Endothelial cell of umbilical vein (primary cell): ENCODE results near the gene ARHGEF6. TPM values are rescaled to one million over a fixed set of nuclear protein-coding genes. Genes with fewer than 3 reads are reported as not detected.

ENCODE experiments used
- BruUV-seq: library from RNA; stranded (reverse); fragments of 400-500 nt; replicated peaks from 2 replicates; lab custom pipeline; 2021; lab: Mats Ljungman, UMichigan
- CTCF ChIA-PET: fragments of 300-600, 350-600 bp; sonication (Branson Sonifier 250); formaldehyde crosslinking; loops from one replicate; lab custom pipeline; 2021; ENCODE audit warnings: antibody characterized with exemption, inconsistent platforms; lab: Charles Lee
- POLR2A ChIA-PET: fragments of 300-600, 350-600 bp; sonication (Branson Sonifier 250); formaldehyde crosslinking; loops from one replicate; lab custom pipeline; 2021; ENCODE audit warnings: antibody characterized with exemption, inconsistent platforms; lab: Charles Lee
- DNase-seq: peaks from one replicate; pipeline ENCODE4 v3.0.0-alpha.2; 2011; ENCODE audit warnings: low read depth, low spot score
- FAIRE-seq: peaks from 2 replicates; lab custom pipeline; 2011; peaks lifted over from hg19 to GRCh38; lab: Jason Lieb, UNC
- H2AFZ ChIP-seq: 2 replicates; pipeline ENCODE4 v1.6.0; 2012; ENCODE audit warnings: low read depth, low read length, control low read depth, inconsistent platforms
- H3K27ac ChIP-seq: 2 replicates; pipeline ENCODE4 v1.5.1; 2011; ENCODE audit warnings: low read depth, mild to moderate bottlenecking, control low read depth, low read length, moderate library complexity; ENCODE audit not compliant: insufficient read depth
- H3K27me3 ChIP-seq, 2 experiments: 2 replicates each; pipeline versions ENCODE4 v1.6.0 to v1.6.1; 2011; ENCODE audit warnings: low read length in 2 of 2, mixed read lengths in 1 of 2; ENCODE audit not compliant: control insufficient read depth in 2 of 2, insufficient read depth in 2 of 2
- H3K36me3 ChIP-seq, 2 experiments: 2 replicates in 1 of 2; 3 replicates in 1 of 2; pipeline ENCODE4 v1.5.1; 2011; ENCODE audit warnings: low read length in 2 of 2, mild to moderate bottlenecking in 1 of 2, moderate library complexity in 1 of 2; ENCODE audit not compliant: control insufficient read depth in 2 of 2, insufficient read depth in 2 of 2; ENCODE audit errors: extremely low read depth in 1 of 2
- H3K4me1 ChIP-seq: 3 replicates; pipeline ENCODE4 v1.5.1; 2011; ENCODE audit warnings: mild to moderate bottlenecking, low read length; ENCODE audit not compliant: control insufficient read depth, insufficient read depth; ENCODE audit errors: extremely low read depth
- H3K4me2 ChIP-seq: 2 replicates; pipeline ENCODE4 v1.6.1; 2011; ENCODE audit warnings: low read length, control low read depth, mixed read lengths; ENCODE audit not compliant: insufficient read depth
- H3K4me3 ChIP-seq, 3 experiments: fragments of 200-600 bp in 1 of 3; sonication (generic), shearing (Covaris generic) in 1 of 3; replicated peaks in 1 of 3; 2 replicates each; pipeline ENCODE4 v1.5.1; 2011 to 2016; ENCODE audit warnings: control low read depth in 3 of 3, low read length in 3 of 3, mild to moderate bottlenecking in 2 of 3, inconsistent platforms in 1 of 3, low read depth in 1 of 3, moderate library complexity in 1 of 3; ENCODE audit not compliant: insufficient read depth in 1 of 3
- H3K79me2 ChIP-seq: 2 replicates; pipeline ENCODE4 v1.6.0; 2012; ENCODE audit warnings: low read length, inconsistent platforms; ENCODE audit not compliant: control insufficient read depth, insufficient read depth
- H3K9ac ChIP-seq: replicated peaks from 2 replicates; pipeline ENCODE3; 2011; ENCODE audit warnings: low read length, control low read depth; ENCODE audit not compliant: insufficient read depth; ENCODE audit errors: extremely low read depth
- H3K9me1 ChIP-seq: replicated peaks from 3 replicates; pipeline ENCODE4 v1.6.0; 2011; ENCODE audit warnings: mild to moderate bottlenecking, low read length; ENCODE audit not compliant: control insufficient read depth, insufficient read depth; ENCODE audit errors: extremely low read depth
- H3K9me3 ChIP-seq: replicated peaks from 2 replicates; pipeline ENCODE4 v1.5.1; 2012; ENCODE audit warnings: low read length, inconsistent platforms; ENCODE audit not compliant: control insufficient read depth, insufficient read depth
- H4K20me1 ChIP-seq: replicated peaks from 2 replicates; pipeline ENCODE3; 2011; ENCODE audit warnings: mild to moderate bottlenecking, low read length; ENCODE audit not compliant: control insufficient read depth, insufficient read depth; ENCODE audit errors: extremely low read depth
- FOS ChIP-seq: IDR thresholded peaks from 2 replicates; pipeline ENCODE4 v1.6.1; 2011; ENCODE audit warnings: mild to moderate bottlenecking, low read length, moderate library complexity, borderline replicate concordance; ENCODE audit not compliant: insufficient read depth
- GATA2 ChIP-seq: IDR thresholded peaks from 2 replicates; pipeline ENCODE4 v1.7.0; 2011; ENCODE audit warnings: low read depth, mild to moderate bottlenecking, moderate library complexity, mixed read lengths, low read length; ENCODE audit not compliant: insufficient read length, insufficient read depth
- MYC ChIP-seq: IDR thresholded peaks from one replicate; pipeline ENCODE4 v1.6.1; 2011; ENCODE audit warnings: mild to moderate bottlenecking, low read depth, low read length
- POLR2A ChIP-seq: IDR thresholded peaks from 2 replicates; pipeline ENCODE4 v1.6.1; 2012; ENCODE audit warnings: low read depth, mild to moderate bottlenecking, control low read depth, low read length
- POLR2AphosphoS5 ChIP-seq: IDR thresholded peaks from 2 replicates; pipeline ENCODE4 v1.6.1; 2012; ENCODE audit warnings: low read depth, mild to moderate bottlenecking, control low read depth, low read length, moderate library complexity; ENCODE audit not compliant: insufficient read depth
- dilution Hi-C: fragments of 300-500 bp; cut with MboI; formaldehyde crosslinking; loops from one replicate; pipeline ENCODE4 v1.15.0; 2019; ENCODE audit warnings: low sequenced_read_pairs; ENCODE audit not compliant: extremely low pct_ligation_motif_present
- intact Hi-C: fragments of 100-400 bp; cut with micrococcal nuclease; formaldehyde crosslinking; loops from one replicate; pipeline ENCODE4 v1.10.0; 2022
- polyA plus RNA-seq, 4 experiments: library from polyadenylated mRNA; depleted of rRNA in 3 of 4; stranded (reverse) in 3 of 4; unstranded in 1 of 4; fragments of >200 nt; gene quantifications; 2 replicates each; pipeline versions ENCODE4 v1.2.1 to v1.2.3, GENCODE V29; 2011 to 2012; ENCODE audit warnings: missing spikeins in 1 of 4
- total RNA-seq: library from RNA; stranded (reverse); gene quantifications from 2 replicates; pipeline ENCODE4 v1.2.3, GENCODE V29; 2021
- TF ChIP-seq, protein P1 (sequence below), 2 donors: IDR thresholded peaks; 1 replicate in 1 of 2; 2 replicates in 1 of 2; pipeline ENCODE4 v1.5.1; 2011; ENCODE audit warnings: low read length in 2 of 2, mild to moderate bottlenecking in 2 of 2, moderate library complexity in 2 of 2, control low read depth in 1 of 2, inconsistent platforms in 1 of 2, low read depth in 1 of 2; ENCODE audit not compliant: insufficient read depth in 1 of 2; ENCODE audit errors: extremely low read depth in 1 of 2
- TF ChIP-seq, protein P2 (sequence below): IDR thresholded peaks from 2 replicates; pipeline ENCODE4 v1.6.1; 2011; ENCODE audit not compliant: insufficient read depth, insufficient read length

Gene ARHGEF6
- total and polyA plus RNA-seq, 2 donors (not counting 3 experiments of a cell fraction or from before 2014, with no cell fraction given): 4.9 to 6.4 TPM

DNA sequence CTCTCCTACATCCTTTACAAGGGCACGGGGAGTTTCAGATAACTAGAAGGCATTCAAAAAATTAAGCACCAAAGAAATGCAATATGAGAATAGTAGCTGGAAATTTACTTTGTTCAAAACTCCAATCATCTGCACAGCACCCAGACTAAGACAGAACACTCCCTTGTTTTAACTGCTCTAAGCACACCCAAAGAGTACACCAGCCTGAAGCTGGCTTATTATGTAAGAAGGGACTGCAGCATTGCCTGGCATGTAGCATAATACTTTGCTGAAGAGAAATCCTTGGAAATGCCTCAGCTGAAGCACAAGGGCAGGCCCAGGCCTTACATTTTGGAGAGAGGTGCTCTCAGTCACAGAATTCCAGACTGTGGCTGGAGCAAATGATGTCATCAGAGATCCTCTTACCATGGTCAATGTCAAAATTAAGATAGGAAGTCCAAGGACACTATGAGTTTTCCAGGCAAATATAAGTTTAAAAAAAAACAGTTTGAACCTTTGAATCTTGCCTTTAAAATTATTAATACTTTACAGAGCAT lies 14.8 kb downstream of the ARHGEF6 start:
- TF ChIP-seq, protein P1, sequence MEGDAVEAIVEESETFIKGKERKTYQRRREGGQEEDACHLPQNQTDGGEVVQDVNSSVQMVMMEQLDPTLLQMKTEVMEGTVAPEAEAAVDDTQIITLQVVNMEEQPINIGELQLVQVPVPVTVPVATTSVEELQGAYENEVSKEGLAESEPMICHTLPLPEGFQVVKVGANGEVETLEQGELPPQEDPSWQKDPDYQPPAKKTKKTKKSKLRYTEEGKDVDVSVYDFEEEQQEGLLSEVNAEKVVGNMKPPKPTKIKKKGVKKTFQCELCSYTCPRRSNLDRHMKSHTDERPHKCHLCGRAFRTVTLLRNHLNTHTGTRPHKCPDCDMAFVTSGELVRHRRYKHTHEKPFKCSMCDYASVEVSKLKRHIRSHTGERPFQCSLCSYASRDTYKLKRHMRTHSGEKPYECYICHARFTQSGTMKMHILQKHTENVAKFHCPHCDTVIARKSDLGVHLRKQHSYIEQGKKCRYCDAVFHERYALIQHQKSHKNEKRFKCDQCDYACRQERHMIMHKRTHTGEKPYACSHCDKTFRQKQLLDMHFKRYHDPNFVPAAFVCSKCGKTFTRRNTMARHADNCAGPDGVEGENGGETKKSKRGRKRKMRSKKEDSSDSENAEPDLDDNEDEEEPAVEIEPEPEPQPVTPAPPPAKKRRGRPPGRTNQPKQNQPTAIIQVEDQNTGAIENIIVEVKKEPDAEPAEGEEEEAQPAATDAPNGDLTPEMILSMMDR (IDR thresholded peaks at IDR 0.05; ENCODE audit: extremely low read depth in 1 of 2, insufficient read depth in 1 of 2, low read depth in 1 of 2, low read length in 2 of 2): no peak
- POLR2A ChIA-PET: no interaction called here
- dilution Hi-C loops: no loop called here
- H2AFZ ChIP-seq: no peak overlapping the region
- no peak overlapping the region for H3K4me3 ChIP-seq
- no TSS peak for BruUV-seq
- no peak overlapping the region for H3K9ac ChIP-seq
- no peaks in the 10 kb centered on the region for H3K79me2 ChIP-seq
- no peaks in the 10 kb centered on the region for H3K9me1 ChIP-seq
- no peaks in the 10 kb centered on the region for H3K27me3 ChIP-seq
- DNase-seq (no peak), FAIRE-seq (no peak)
- H4K20me1 ChIP-seq: no peaks in the 10 kb centered on the region
- H3K4me2 ChIP-seq: no peak overlapping the region
- intact Hi-C loops: loop anchor here (5.0 kb wide), 1 partner anchor 146 kb away; no protein-coding TSS in a partner anchor
- H3K27ac ChIP-seq: no peak overlapping the region
- no peaks in the 10 kb centered on the region for H3K36me3 ChIP-seq
- H3K4me1 ChIP-seq: no peaks in the 10 kb centered on the region
- H3K9me3 ChIP-seq: no peaks in the 10 kb centered on the region
- CTCF ChIA-PET: interaction anchor here (1.3 kb wide), 1 partner anchor 12 kb away, joined by 4 read pairs; no protein-coding TSS in a partner anchor

DNA sequence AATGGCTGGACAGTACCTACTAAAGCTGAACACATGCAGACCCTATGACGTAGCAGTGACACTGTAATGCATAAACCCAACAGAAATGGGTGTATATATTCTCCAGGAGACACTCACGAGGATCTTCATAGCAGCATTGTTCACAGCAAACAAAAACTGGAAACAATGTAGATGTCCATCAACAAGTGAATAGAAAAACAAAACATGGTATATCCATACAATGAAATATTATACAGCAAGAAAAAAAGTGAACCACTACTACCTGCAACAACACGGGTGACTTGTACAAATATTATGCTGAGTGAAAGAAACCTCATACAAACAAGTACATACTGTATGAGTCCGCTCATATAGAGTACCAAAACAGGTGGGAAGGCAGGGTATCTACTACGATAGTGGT lies 16.5 kb downstream of the ARHGEF6 start:
- ChIA-PET CTCF (no interaction called here), POLR2A (no interaction called here)
- FAIRE-seq (no peak), DNase-seq (no peak)
- H3K27ac ChIP-seq: no peak overlapping the region
- no peak overlapping the region for H2AFZ ChIP-seq
- no peaks in the 10 kb centered on the region for H3K79me2 ChIP-seq
- no TSS peak for BruUV-seq
- H3K27me3 ChIP-seq: no peaks in the 10 kb centered on the region
- no peak overlapping the region for H3K4me2 ChIP-seq
- H3K9me1 ChIP-seq: no peaks in the 10 kb centered on the region
- dilution Hi-C loops: no loop called here
- no peak overlapping the region for H3K4me3 ChIP-seq
- intact Hi-C loops: no loop called here
- TF ChIP-seq POLR2A: no peak
- TF ChIP-seq MYC: no peak
- TF ChIP-seq, protein P2, sequence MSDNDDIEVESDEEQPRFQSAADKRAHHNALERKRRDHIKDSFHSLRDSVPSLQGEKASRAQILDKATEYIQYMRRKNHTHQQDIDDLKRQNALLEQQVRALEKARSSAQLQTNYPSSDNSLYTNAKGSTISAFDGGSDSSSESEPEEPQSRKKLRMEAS: no peak
- no peak for TF ChIP-seq POLR2AphosphoS5
- no peak for TF ChIP-seq GATA2
- TF ChIP-seq FOS: no peak
- H3K9ac ChIP-seq: no peak overlapping the region
- H3K9me3 ChIP-seq: no peaks in the 10 kb centered on the region
- H4K20me1 ChIP-seq: no peaks in the 10 kb centered on the region
- no peaks in the 10 kb centered on the region for H3K36me3 ChIP-seq
- no peaks in the 10 kb centered on the region for H3K4me1 ChIP-seq
